Measurements from ENCODE around the gene MPIG6B. TPM values are rescaled to one million over a fixed set of nuclear protein-coding genes. Genes with fewer than 3 reads are reported as not detected.
A peak's percentile ranks its signal among the peaks of the same experiment; 100 is the strongest.

Gene MPIG6B
- total and polyA plus RNA-seq, 12 donors: 0.11 to 0.97 (median 0.27) TPM; not detected in 3

DNA sequence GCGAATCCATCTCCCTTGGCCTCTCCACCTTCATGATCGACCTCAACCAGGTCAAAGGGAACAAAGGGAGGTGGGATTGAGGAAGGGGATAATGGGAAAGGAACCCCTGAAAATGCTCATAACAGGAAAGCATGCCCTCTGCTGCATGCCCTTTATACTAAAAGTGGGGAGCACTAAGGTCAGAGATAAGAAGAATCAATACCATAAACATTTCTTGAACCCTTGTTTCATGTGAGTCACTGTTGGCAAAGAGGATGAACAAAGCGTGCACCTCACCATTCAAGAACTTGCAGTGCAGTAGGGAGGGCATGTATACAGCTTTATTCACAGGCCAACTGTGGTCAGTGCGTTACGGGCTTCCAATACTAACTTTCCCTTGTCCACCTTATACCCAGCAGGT, 37.6 kb downstream of the MPIG6B start:
- 93 to 95% methylated on average over 5 of the region's 5 CpGs for WGBS, 2 donors
- no peak for DNase-seq
- H3K9me3 ChIP-seq: no peaks in the 10 kb centered on the region
- no peaks in the 10 kb centered on the region for H3K27me3 ChIP-seq
- H3K4me1 ChIP-seq: peaks cover 0 to 16% (median 5%) of the 10 kb centered on the region in 9 donors
- no peak overlapping the region for H3K27ac ChIP-seq
- ATAC-seq: no peak
- intact Hi-C loops (cut with DNase I): loop anchor here in 1 of 10 donors (10.0 kb wide), 1 partner anchor 76 kb away; the partner anchor contains the start of gene LY6G5C
- H3K4me3 ChIP-seq: no peak overlapping the region
- H3K36me3 ChIP-seq: peaks cover 0 to 17% (median 0%) of the 10 kb centered on the region in 9 donors
- TF ChIP-seq, protein P1, sequence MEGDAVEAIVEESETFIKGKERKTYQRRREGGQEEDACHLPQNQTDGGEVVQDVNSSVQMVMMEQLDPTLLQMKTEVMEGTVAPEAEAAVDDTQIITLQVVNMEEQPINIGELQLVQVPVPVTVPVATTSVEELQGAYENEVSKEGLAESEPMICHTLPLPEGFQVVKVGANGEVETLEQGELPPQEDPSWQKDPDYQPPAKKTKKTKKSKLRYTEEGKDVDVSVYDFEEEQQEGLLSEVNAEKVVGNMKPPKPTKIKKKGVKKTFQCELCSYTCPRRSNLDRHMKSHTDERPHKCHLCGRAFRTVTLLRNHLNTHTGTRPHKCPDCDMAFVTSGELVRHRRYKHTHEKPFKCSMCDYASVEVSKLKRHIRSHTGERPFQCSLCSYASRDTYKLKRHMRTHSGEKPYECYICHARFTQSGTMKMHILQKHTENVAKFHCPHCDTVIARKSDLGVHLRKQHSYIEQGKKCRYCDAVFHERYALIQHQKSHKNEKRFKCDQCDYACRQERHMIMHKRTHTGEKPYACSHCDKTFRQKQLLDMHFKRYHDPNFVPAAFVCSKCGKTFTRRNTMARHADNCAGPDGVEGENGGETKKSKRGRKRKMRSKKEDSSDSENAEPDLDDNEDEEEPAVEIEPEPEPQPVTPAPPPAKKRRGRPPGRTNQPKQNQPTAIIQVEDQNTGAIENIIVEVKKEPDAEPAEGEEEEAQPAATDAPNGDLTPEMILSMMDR (IDR thresholded peaks at IDR 0.05): no peak

DNA sequence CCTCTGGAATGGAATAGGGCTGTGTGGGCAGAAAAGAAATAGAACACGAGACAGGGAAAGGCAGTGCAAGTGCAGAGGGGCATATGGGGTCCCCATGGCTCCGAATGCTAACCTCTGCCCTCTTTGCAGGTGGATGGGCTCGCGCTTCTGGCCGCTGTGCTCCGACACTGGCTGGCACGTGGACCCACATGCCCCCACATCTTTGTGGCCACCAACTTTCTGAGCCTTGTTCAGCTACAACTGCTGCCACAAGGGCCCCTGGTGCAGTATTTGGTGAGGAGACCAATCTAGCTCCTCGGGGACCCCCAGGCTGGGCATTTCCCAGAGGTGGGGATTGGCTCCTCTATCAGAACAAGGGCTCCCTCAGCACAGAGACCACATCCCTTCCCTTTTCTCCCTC, 38.2 kb downstream of the MPIG6B start:
- TF ChIP-seq, protein P1 (IDR thresholded peaks at IDR 0.05): no peak
- peaks cover 0 to 20% (median 5%) of the 10 kb centered on the region in 9 donors for H3K4me1 ChIP-seq
- intact Hi-C loops (cut with DNase I): loop anchor here in 1 of 10 donors (10.0 kb wide), 1 partner anchor 77 kb away; the partner anchor contains the start of gene LY6G5C
- H3K4me3 ChIP-seq: no peak overlapping the region
- WGBS, 2 donors: 96 to 97% methylated on average over 8 of the region's 8 CpGs
- DNase-seq (no peak), ATAC-seq (no peak)
- H3K27ac ChIP-seq: no peak overlapping the region
- no peaks in the 10 kb centered on the region for H3K27me3 ChIP-seq
- no peaks in the 10 kb centered on the region for H3K9me3 ChIP-seq
- H3K36me3 ChIP-seq: peaks cover 0 to 17% (median 0%) of the 10 kb centered on the region in 9 donors

DNA sequence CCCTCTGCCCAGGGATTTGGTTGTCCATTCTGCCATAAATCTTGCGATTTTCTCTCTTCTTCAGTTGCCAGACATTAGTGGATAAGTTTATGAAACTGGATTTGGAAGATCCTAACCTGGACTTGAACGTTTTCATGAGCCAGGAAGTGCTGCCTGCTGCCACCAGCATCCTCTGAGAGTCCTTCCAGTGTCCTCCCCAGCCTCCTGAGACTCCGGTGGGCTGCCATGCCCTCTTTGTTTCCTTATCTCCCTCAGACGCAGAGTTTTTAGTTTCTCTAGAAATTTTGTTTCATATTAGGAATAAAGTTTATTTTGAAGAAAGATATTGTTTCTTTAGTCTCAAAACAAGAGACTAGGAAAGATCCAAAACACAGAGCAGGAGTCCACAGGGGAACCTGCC, 39.2 kb downstream of the MPIG6B start, which contains the start of gene SAPCD1:
TSS of gene SAPCD1 (plus strand) at position 301 of the 400 bp plus-strand sequence. CDS start 399 bp downstream, outside the sequence.
- DNase-seq (no peak), ATAC-seq (no peak)
- H3K27ac ChIP-seq: peak within 1 kb of the TSS in 3 of 10 donors; percentile 15 to 33 (median 31)
- H3K9me3 ChIP-seq: no peaks in the 10 kb centered on the region
- no peaks in the 10 kb centered on the region for H3K27me3 ChIP-seq
- WGBS, 2 donors: 71 to 74% methylated on average over 4 of the region's 4 CpGs
- peaks cover 0 to 23% (median 5%) of the 10 kb centered on the region in 9 donors for H3K4me1 ChIP-seq
- peaks cover 0 to 17% (median 0%) of the 10 kb centered on the region in 9 donors for H3K36me3 ChIP-seq
- H3K4me3 ChIP-seq: no peak within 1 kb of the TSS
- intact Hi-C loops (cut with DNase I): loop anchor here in 1 of 10 donors (10.0 kb wide), 1 partner anchor 78 kb away; the partner anchor contains the start of gene LY6G5C
- TF ChIP-seq, protein P1 (IDR thresholded peaks at IDR 0.05): no peak

DNA sequence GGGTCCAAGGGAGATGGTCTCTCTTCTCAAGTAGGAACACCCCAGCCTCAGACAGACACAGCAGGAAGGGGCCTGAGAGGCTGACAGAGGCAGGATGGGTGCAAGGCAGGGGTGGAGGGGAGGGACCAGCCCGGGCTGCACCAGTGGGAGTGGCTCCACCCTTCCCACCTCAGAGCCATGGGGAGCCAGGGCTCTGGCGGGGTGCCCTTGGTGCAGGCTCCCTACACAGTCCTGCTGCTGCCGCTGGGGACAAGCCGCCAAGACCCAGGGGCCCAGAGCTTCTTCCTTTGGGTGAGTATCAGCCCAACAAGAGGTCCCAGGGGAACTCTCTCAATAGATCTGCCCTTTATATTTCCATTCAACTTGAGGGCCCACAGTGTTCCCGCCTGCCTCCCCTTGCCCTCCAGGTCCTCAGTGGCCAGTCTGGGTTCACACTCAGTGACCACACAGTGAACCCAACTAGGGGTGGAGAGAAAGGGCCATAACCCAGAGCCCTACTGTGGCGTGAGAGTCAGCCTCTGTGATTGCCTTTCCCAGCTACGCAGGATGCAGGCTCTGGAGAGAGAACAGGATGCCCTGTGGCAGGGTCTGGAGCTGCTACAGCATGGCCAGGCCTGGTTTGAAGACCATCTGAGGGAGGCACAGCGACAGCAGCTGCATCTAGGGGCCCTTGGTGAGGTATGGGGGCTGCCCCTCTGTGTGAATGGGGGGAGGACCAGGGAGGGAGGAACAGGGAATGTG, 39.9 kb downstream of the MPIG6B start:
- H3K36me3 ChIP-seq: peaks cover 0 to 17% (median 0%) of the 10 kb centered on the region in 9 donors
- WGBS, 2 donors: 70 to 71% methylated on average over 8 of the region's 8 CpGs
- intact Hi-C loops (cut with DNase I): loop anchor here in 1 of 10 donors (10.0 kb wide), 1 partner anchor 78 kb away; the partner anchor contains the start of gene LY6G5C
- TF ChIP-seq, protein P1 (IDR thresholded peaks at IDR 0.05): no peak
- DNase-seq (no peak), ATAC-seq (peak in 4 of 8 donors; percentile 8 to 21 (median 12))
- H3K27me3 ChIP-seq: no peaks in the 10 kb centered on the region
- H3K9me3 ChIP-seq: no peaks in the 10 kb centered on the region
- peak overlapping the region in 3 of 10 donors; percentile 15 to 33 (median 31) for H3K27ac ChIP-seq
- peaks cover 0 to 23% (median 7%) of the 10 kb centered on the region in 9 donors for H3K4me1 ChIP-seq
- H3K4me3 ChIP-seq: no peak overlapping the region

Measured in heart right ventricle (tissue), 16 donors.